Measurements from ENCODE around the gene KLHL14.

DNA sequence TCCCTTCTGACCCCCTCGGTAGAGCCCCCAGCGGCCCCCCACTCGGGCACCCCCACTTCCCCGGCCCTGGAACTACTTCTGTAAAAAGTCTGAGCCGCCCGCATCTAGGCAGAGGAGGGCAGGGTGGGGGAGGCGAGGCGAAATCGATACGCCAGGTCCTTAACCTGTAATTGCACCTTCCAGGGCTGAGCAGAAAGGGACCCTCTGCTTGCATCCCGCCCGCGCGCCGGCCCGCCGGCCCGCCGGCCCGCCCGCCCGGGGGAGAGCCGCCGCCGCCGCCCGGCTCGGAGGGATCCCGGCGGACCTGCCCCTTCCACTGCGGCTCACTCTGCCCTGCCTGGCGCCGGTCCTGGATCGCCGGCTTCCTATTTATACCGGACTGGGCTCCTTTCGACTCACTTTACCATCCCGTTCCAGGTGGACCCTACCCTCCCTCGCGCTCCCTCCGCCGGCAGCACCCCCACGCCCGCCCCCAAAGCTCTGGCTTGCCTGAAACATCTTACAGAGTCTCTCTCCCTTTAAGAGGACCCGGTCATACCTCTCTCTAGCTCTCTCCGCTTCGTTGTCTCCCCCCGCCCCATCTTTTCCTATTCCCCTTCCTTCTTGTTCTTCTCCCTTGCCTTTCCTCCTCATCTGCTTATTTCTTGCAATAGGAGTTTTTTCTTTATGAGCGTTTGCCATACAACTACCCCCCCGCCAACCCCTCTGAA lies 797 bp downstream of the KLHL14 start:
- TF ChIP-seq CTCF (IDR thresholded peaks at IDR 0.05) = no peak
- no peak for TF ChIP-seq EZH2 (IDR thresholded peaks at IDR 0.05; ENCODE audit: borderline replicate concordance, insufficient read depth, low read depth, low read length, poor library complexity, severe bottlenecking)
